ENCODE measurements around the gene NTNG2.

DNA sequence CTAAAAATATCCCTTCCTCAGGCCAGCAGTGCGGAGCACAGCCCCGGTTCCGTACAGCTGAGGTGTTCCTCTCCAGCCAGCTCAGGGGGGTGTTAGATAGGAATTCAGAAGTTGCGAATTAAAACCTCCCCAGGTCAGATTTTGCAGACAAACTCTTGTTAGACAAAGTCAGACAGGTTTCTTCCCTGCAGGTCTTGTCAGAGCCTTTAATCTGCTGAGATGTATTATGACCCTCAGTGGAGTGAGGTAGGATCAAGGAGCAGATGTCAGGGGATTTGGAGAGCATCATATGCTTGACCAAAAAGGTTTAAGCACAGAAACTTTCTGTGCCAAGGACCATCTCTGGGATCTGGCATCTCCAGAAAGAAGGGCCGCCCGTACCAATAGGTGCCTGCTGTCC, 60.1 kb downstream of the NTNG2 start:
- TF ChIP-seq, protein P1, sequence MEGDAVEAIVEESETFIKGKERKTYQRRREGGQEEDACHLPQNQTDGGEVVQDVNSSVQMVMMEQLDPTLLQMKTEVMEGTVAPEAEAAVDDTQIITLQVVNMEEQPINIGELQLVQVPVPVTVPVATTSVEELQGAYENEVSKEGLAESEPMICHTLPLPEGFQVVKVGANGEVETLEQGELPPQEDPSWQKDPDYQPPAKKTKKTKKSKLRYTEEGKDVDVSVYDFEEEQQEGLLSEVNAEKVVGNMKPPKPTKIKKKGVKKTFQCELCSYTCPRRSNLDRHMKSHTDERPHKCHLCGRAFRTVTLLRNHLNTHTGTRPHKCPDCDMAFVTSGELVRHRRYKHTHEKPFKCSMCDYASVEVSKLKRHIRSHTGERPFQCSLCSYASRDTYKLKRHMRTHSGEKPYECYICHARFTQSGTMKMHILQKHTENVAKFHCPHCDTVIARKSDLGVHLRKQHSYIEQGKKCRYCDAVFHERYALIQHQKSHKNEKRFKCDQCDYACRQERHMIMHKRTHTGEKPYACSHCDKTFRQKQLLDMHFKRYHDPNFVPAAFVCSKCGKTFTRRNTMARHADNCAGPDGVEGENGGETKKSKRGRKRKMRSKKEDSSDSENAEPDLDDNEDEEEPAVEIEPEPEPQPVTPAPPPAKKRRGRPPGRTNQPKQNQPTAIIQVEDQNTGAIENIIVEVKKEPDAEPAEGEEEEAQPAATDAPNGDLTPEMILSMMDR (IDR thresholded peaks at IDR 0.05) = no peak
- no peak for TF ChIP-seq POLR2A (IDR thresholded peaks at IDR 0.05)

Data from adrenal gland (tissue), 5 donors.